HCT116 (cell line): ENCODE measurements around the gene ARPC1B.

Experiments used
- EZH2phosphoT487 ChIP-seq: fragments of 200-600 bp; IDR thresholded peaks from 2 replicates; pipeline ENCODE4 v1.6.1; 2018; ENCODE audit warnings: antibody characterized with exemption, borderline replicate concordance
- JUND ChIP-seq: IDR thresholded peaks from 2 replicates; pipeline ENCODE4 v1.6.1; 2012
- MAX ChIP-seq: IDR thresholded peaks from 2 replicates; pipeline ENCODE4 v1.6.1; 2012
- POLR2AphosphoS5 ChIP-seq: IDR thresholded peaks from 2 replicates; pipeline ENCODE4 v1.6.1; 2011; ENCODE audit warnings: mild to moderate bottlenecking, low read depth, low read length, moderate library complexity
- RAD21 ChIP-seq: IDR thresholded peaks from 2 replicates; pipeline ENCODE4 v1.6.1; 2012; ENCODE audit warnings: low read depth, mild to moderate bottlenecking
- TCF7L2 ChIP-seq: IDR thresholded peaks from 2 replicates; pipeline ENCODE4 v1.7.0; 2011; ENCODE audit warnings: borderline replicate concordance, inconsistent platforms; ENCODE audit not compliant: insufficient read depth, insufficient read length; ENCODE audit errors: extremely low read depth
- TF ChIP-seq, protein P1 (sequence below): IDR thresholded peaks from 2 replicates; pipeline ENCODE4 v1.6.1; 2012; ENCODE audit warnings: low read depth
- TF ChIP-seq, protein P2 (sequence below), 3 experiments: fragments of 200-600 bp in 1 of 3; sonication (generic) in 1 of 3; IDR thresholded peaks in 2 of 3; conservative IDR thresholded peaks in 1 of 3; 2 replicates each; pipeline ENCODE4 v1.5.1; 2012 to 2017; ENCODE audit warnings: low read depth in 2 of 3, low read length in 2 of 3, antibody characterized with exemption in 1 of 3, borderline replicate concordance in 1 of 3, control low read depth in 1 of 3, mild to moderate bottlenecking in 1 of 3, mixed read lengths in 1 of 3, mixed run types in 1 of 3, moderate library complexity in 1 of 3; ENCODE audit not compliant: insufficient read depth in 1 of 3

DNA sequence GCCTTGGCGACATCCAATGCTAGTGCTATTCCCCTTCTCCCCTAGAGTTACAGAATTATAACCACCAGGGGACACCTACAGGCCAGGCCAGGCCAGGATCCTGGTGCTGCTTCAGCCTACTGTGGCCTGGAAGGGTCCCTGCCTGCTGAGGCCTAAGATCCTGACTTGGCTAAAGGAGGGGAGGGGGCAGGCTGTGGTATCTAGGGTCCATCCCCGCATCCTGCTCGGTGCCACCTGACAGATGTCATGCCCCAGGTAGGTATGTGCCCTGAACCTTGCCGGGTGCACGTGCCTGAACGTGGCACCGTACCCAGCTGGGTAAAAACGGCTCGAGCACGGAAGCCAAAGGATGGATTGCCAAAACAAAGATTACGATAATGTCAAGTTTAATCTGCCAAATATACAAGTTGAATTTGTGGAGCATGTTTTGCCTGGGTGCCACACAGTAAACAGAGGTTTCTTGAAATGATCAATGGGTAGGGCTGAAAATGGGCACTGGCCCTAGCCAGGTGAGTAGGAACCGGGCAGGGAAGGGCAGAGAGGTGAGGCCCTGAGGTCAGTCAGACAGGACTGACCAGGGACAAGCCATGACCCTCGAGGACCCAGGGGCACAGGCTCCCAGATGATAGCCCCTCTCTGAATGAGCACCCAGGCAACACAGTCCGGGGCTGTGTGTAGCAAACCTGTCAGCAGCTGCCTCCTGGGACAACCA is 21.2 kb downstream of the ARPC1B start:
- TF ChIP-seq RAD21, result no peak
- TF ChIP-seq, protein P1, sequence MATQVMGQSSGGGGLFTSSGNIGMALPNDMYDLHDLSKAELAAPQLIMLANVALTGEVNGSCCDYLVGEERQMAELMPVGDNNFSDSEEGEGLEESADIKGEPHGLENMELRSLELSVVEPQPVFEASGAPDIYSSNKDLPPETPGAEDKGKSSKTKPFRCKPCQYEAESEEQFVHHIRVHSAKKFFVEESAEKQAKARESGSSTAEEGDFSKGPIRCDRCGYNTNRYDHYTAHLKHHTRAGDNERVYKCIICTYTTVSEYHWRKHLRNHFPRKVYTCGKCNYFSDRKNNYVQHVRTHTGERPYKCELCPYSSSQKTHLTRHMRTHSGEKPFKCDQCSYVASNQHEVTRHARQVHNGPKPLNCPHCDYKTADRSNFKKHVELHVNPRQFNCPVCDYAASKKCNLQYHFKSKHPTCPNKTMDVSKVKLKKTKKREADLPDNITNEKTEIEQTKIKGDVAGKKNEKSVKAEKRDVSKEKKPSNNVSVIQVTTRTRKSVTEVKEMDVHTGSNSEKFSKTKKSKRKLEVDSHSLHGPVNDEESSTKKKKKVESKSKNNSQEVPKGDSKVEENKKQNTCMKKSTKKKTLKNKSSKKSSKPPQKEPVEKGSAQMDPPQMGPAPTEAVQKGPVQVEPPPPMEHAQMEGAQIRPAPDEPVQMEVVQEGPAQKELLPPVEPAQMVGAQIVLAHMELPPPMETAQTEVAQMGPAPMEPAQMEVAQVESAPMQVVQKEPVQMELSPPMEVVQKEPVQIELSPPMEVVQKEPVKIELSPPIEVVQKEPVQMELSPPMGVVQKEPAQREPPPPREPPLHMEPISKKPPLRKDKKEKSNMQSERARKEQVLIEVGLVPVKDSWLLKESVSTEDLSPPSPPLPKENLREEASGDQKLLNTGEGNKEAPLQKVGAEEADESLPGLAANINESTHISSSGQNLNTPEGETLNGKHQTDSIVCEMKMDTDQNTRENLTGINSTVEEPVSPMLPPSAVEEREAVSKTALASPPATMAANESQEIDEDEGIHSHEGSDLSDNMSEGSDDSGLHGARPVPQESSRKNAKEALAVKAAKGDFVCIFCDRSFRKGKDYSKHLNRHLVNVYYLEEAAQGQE, result no peak
- TF ChIP-seq, protein P2, sequence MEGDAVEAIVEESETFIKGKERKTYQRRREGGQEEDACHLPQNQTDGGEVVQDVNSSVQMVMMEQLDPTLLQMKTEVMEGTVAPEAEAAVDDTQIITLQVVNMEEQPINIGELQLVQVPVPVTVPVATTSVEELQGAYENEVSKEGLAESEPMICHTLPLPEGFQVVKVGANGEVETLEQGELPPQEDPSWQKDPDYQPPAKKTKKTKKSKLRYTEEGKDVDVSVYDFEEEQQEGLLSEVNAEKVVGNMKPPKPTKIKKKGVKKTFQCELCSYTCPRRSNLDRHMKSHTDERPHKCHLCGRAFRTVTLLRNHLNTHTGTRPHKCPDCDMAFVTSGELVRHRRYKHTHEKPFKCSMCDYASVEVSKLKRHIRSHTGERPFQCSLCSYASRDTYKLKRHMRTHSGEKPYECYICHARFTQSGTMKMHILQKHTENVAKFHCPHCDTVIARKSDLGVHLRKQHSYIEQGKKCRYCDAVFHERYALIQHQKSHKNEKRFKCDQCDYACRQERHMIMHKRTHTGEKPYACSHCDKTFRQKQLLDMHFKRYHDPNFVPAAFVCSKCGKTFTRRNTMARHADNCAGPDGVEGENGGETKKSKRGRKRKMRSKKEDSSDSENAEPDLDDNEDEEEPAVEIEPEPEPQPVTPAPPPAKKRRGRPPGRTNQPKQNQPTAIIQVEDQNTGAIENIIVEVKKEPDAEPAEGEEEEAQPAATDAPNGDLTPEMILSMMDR (IDR thresholded peaks at IDR 0.05 in 2 of 3, conservative IDR thresholded peaks at IDR 0.05 in 1 of 3; ENCODE audit: borderline replicate concordance in 1 of 3, insufficient read depth in 1 of 3, low read depth in 2 of 3, low read length in 2 of 3), result peak in 1 of 3 experiments; percentile 9; a peak in 1 of 6 replicates
- TF ChIP-seq POLR2AphosphoS5, result peak; percentile 19; the same call in 1 of the 2 replicates
- TF ChIP-seq JUND, result no peak
- no peak for TF ChIP-seq EZH2phosphoT487
- TF ChIP-seq MAX, result no peak
- TF ChIP-seq TCF7L2, result no peak
